Caco-2 (cell line): ENCODE data around the gene PPARGC1A. TPM values are rescaled to one million over a fixed set of nuclear protein-coding genes. Genes with fewer than 3 reads are reported as not detected.

ENCODE experiments used
- BruUV-seq: library from RNA; stranded (reverse); fragments of 400-500 nt; replicated peaks from 2 replicates; lab custom pipeline; 2021; lab: Mats Ljungman, UMichigan
- CTCF ChIA-PET: fragments of 300-600 bp; sonication (Branson Sonifier 250); formaldehyde crosslinking; loops from one replicate; lab custom pipeline; 2022; ENCODE audit warnings: antibody characterized with exemption; lab: Charles Lee
- POLR2A ChIA-PET: fragments of 300-600 bp; sonication (Branson Sonifier 250); formaldehyde crosslinking; loops from one replicate; lab custom pipeline; 2022; ENCODE audit warnings: antibody characterized with exemption; lab: Charles Lee
- DNase-seq, 2 experiments: peaks; one replicate each; pipeline versions ENCODE4 v3.0.0 to v3.0.0-alpha.2; 2020 to 2022
- H3K27me3 ChIP-seq: replicated peaks from 2 replicates; pipeline ENCODE4 v1.6.0; 2011; ENCODE audit warnings: low read length; ENCODE audit not compliant: control insufficient read depth, insufficient read depth
- H3K36me3 ChIP-seq: 2 replicates; pipeline ENCODE4 v1.5.1; 2011; ENCODE audit warnings: low read length; ENCODE audit not compliant: control insufficient read depth, insufficient read depth
- H3K4me1 ChIP-seq: fragments of 250-450 bp; sonication (Bioruptor Pico); 2 replicates; pipeline ENCODE4 v1.5.1; 2020; ENCODE audit warnings: mild to moderate bottlenecking
- H3K4me3 ChIP-seq: 2 replicates; pipeline ENCODE4 v1.5.1; 2011; ENCODE audit warnings: low read depth, mild to moderate bottlenecking, control low read depth, low read length
- H3K9me3 ChIP-seq: fragments of 250-450 bp; sonication (Bioruptor Pico); 2 replicates; pipeline ENCODE4 v1.5.1; 2020; ENCODE audit warnings: mild to moderate bottlenecking, moderate library complexity
- H3K27ac Mint-ChIP-seq: one replicate; pipeline ENCODE4 v1.8.0; 2022; ENCODE audit warnings: mixed read lengths; ENCODE audit not compliant: unreplicated experiment
- H3K27me3 Mint-ChIP-seq: one replicate; pipeline ENCODE4 v1.8.0; 2022; ENCODE audit warnings: mixed read lengths; ENCODE audit not compliant: insufficient read depth, unreplicated experiment
- H3K36me3 Mint-ChIP-seq: one replicate; pipeline ENCODE4 v1.8.0; 2022; ENCODE audit warnings: mild to moderate bottlenecking, mixed read lengths; ENCODE audit not compliant: insufficient read depth, unreplicated experiment
- H3K4me1 Mint-ChIP-seq: one replicate; pipeline ENCODE4 v1.8.0; 2022; ENCODE audit warnings: low read depth, mixed read lengths; ENCODE audit not compliant: unreplicated experiment
- H3K4me3 Mint-ChIP-seq: one replicate; pipeline ENCODE4 v1.8.0; 2022; ENCODE audit warnings: mild to moderate bottlenecking, moderate library complexity, mixed read lengths; ENCODE audit not compliant: unreplicated experiment
- H3K9me3 Mint-ChIP-seq: one replicate; pipeline ENCODE4 v1.8.0; 2022; ENCODE audit warnings: mixed read lengths; ENCODE audit not compliant: unreplicated experiment
- intact Hi-C: fragments of 100-400 bp; cut with micrococcal nuclease; formaldehyde crosslinking; loops from one replicate; pipeline ENCODE4 v1.10.0; 2022; ENCODE audit not compliant: unreplicated experiment
- total RNA-seq: library from RNA; stranded (reverse); gene quantifications from 2 replicates; pipeline ENCODE4 v1.2.3, GENCODE V29; 2022
- TF ChIP-seq, protein P1 (sequence below), 2 experiments: fragments of 200-600 bp in 1 of 2; IDR thresholded peaks; 1 replicate in 1 of 2; 2 replicates in 1 of 2; pipeline versions ENCODE4 v1.5.1 to v1.8.0; 2011 to 2022; ENCODE audit warnings: antibody characterized with exemption in 1 of 2, control low read depth in 1 of 2, inconsistent platforms in 1 of 2, low read depth in 1 of 2, low read length in 1 of 2, mild to moderate bottlenecking in 1 of 2, moderate library complexity in 1 of 2; ENCODE audit not compliant: insufficient read depth in 1 of 2, severe bottlenecking in 1 of 2, unreplicated experiment in 1 of 2

PPARGC1A gene
- total RNA-seq, 1 experiment from 2014 or later = not detected

DNA sequence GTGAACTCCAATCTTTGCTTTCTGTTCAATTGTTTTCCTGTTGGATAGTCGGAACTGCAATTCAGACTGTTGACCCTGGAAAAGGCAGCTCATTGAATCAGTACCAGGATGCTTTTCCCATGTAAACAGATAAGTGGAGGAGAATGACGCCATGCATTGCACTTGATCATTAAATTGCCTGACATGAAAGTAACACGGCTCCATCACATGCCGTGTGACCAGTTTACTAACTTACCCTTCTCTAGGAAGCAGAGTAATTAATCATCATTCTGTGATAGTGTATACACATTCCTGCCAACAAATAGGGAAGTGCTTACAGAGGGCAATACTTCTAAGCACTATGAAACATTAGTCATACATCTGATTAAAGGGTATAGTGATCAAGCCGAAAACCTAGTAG lies 101.4 kb downstream of the PPARGC1A start:
- Histone ChIP-seq H3K36me3 (no peaks in the 10 kb centered on the region), H3K4me3 (no peak overlapping the region), H3K4me1 (no peaks in the 10 kb centered on the region), H3K27me3 (no peaks in the 10 kb centered on the region), H3K9me3 (no peaks in the 10 kb centered on the region)
- ChIA-PET POLR2A (no interaction called here), CTCF (no interaction called here)
- Mint-ChIP-seq H3K4me1 (no peaks in the 10 kb centered on the region), H3K27me3 (peaks cover 4% of the 10 kb centered on the region), H3K4me3 (no peak overlapping the region), H3K9me3 (no peaks in the 10 kb centered on the region), H3K36me3 (no peaks in the 10 kb centered on the region), H3K27ac (no peak overlapping the region)
- BruUV-seq = no TSS peak
- TF ChIP-seq, protein P1, sequence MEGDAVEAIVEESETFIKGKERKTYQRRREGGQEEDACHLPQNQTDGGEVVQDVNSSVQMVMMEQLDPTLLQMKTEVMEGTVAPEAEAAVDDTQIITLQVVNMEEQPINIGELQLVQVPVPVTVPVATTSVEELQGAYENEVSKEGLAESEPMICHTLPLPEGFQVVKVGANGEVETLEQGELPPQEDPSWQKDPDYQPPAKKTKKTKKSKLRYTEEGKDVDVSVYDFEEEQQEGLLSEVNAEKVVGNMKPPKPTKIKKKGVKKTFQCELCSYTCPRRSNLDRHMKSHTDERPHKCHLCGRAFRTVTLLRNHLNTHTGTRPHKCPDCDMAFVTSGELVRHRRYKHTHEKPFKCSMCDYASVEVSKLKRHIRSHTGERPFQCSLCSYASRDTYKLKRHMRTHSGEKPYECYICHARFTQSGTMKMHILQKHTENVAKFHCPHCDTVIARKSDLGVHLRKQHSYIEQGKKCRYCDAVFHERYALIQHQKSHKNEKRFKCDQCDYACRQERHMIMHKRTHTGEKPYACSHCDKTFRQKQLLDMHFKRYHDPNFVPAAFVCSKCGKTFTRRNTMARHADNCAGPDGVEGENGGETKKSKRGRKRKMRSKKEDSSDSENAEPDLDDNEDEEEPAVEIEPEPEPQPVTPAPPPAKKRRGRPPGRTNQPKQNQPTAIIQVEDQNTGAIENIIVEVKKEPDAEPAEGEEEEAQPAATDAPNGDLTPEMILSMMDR (IDR thresholded peaks at IDR 0.05; ENCODE audit: insufficient read depth in 1 of 2, low read depth in 1 of 2, low read length in 1 of 2, severe bottlenecking in 1 of 2, unreplicated experiment in 1 of 2) = no peak
- no peak for DNase-seq
- intact Hi-C loops = no loop called here

DNA sequence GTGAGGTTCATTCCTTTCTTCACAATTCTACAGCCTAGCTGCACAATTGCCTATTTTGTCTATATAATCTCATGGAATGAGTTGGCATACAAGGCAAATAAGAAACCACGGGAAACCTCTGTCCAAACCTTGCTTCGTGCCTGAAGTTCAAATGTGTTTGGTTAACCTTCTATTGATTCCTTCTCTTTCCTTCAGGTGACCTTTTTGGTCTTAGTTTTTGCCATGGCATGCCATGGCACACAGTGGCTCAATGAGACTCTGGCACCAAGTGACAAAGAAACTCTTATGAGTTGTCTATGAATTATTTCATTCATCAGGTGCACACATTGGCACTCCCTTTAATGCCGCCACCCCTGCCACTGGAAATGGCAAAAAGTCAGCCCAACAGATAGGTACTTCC lies 101.8 kb downstream of the PPARGC1A start:
- BruUV-seq = no TSS peak
- H3K27me3 ChIP-seq = no peaks in the 10 kb centered on the region
- TF ChIP-seq, protein P1 (IDR thresholded peaks at IDR 0.05; ENCODE audit: insufficient read depth in 1 of 2, low read depth in 1 of 2, low read length in 1 of 2, severe bottlenecking in 1 of 2, unreplicated experiment in 1 of 2) = no peak
- intact Hi-C loops = no loop called here
- peaks cover 4% of the 10 kb centered on the region for H3K27me3 Mint-ChIP-seq
- POLR2A ChIA-PET = no interaction called here
- no peak overlapping the region for H3K27ac Mint-ChIP-seq
- no peaks in the 10 kb centered on the region for H3K36me3 Mint-ChIP-seq
- no peaks in the 10 kb centered on the region for H3K4me1 Mint-ChIP-seq
- no peaks in the 10 kb centered on the region for H3K36me3 ChIP-seq
- H3K4me3 ChIP-seq = no peak overlapping the region
- no peaks in the 10 kb centered on the region for H3K4me1 ChIP-seq
- DNase-seq = no peak
- H3K9me3 ChIP-seq = no peaks in the 10 kb centered on the region
- H3K4me3 Mint-ChIP-seq = no peak overlapping the region
- no peaks in the 10 kb centered on the region for H3K9me3 Mint-ChIP-seq
- CTCF ChIA-PET = no interaction called here

DNA sequence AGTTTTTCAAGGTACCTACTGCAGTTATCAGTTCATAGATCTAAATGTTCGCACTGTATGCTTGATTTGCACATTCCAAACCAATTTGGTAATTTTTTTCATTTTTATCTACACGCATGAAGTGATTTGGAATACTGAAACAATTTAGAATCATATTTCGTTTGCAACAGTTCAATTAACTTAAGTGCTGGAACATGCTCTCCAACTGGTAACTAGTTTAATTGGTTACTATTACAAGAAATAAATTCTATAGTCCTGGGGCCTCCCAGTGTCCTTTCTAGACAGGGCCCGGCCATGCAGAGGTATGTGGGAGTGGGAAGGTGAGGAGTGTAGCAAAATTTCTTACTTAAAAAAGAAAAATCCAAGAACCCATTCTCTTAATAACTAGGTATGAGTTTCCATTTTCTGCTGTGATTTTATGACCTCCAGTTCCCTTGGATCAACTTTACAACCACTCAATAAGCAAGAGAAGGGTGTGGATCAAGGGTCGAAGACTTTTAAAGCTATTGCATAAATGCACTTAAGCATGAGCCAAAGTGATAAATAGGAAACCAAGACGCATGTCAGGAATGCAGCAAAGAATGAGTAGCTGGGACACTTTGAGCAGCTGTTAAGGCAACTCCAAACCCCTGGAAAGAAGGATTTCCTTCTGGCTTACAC lies 106.9 kb downstream of the PPARGC1A start:
- Mint-ChIP-seq H3K9me3 (no peaks in the 10 kb centered on the region), H3K27ac (no peak overlapping the region), H3K27me3 (no peaks in the 10 kb centered on the region), H3K36me3 (no peaks in the 10 kb centered on the region), H3K4me3 (no peak overlapping the region), H3K4me1 (no peaks in the 10 kb centered on the region)
- Histone ChIP-seq H3K4me3 (no peak overlapping the region), H3K36me3 (no peaks in the 10 kb centered on the region), H3K4me1 (no peaks in the 10 kb centered on the region), H3K27me3 (no peaks in the 10 kb centered on the region), H3K9me3 (no peaks in the 10 kb centered on the region)
- CTCF ChIA-PET = no interaction called here
- TF ChIP-seq, protein P1 (IDR thresholded peaks at IDR 0.05; ENCODE audit: insufficient read depth in 1 of 2, low read depth in 1 of 2, low read length in 1 of 2, severe bottlenecking in 1 of 2, unreplicated experiment in 1 of 2) = no peak
- BruUV-seq = no TSS peak
- intact Hi-C loops = no loop called here
- POLR2A ChIA-PET = no interaction called here
- DNase-seq = no peak
